OCI-LY3 (cell line): ENCODE data around the gene LIX1L.

Experiments used
- CTCF ChIP-seq: fragments of 200-600, 300-600 bp; sonication (generic); IDR thresholded peaks from 2 replicates; pipeline ENCODE4 v1.5.1; 2014; ENCODE audit warnings: antibody characterized with exemption, low read length, low read depth
- EZH2phosphoT487 ChIP-seq: fragments of 200-600 bp; shearing (Covaris generic); IDR thresholded peaks from 2 replicates; pipeline ENCODE4 v1.6.1; 2018; ENCODE audit warnings: antibody characterized with exemption, mixed run types, low read depth

GRCh38 chr1:145975216-145975615 lies 17.4 kb upstream of the LIX1L start:
- TF ChIP-seq CTCF (no peak), EZH2phosphoT487 (no peak)
